ENCODE measurements around the gene PRR23E.

PRR23E gene

DNA sequence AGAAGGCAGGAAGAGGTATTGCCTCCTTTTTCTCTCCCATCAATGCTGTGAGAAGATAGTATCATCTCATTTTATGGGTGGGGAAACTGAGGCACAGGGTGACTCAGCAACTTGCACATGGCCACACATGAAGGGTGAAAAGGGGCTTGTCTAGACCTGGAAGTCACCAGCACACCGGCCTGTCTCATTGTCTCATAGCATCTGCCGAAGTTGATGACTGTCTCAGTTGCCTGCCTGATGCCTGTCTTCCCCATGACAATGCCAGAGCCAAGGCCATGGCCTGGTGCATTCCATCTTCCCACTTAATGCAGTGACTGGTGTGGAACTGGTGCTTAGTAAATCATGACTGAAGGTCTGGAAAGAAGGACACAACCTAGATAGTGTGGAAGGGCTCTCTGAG is 27.9 kb upstream of the PRR23E start:
- no peak for DNase-seq (ENCODE audit: low read depth)

DNA sequence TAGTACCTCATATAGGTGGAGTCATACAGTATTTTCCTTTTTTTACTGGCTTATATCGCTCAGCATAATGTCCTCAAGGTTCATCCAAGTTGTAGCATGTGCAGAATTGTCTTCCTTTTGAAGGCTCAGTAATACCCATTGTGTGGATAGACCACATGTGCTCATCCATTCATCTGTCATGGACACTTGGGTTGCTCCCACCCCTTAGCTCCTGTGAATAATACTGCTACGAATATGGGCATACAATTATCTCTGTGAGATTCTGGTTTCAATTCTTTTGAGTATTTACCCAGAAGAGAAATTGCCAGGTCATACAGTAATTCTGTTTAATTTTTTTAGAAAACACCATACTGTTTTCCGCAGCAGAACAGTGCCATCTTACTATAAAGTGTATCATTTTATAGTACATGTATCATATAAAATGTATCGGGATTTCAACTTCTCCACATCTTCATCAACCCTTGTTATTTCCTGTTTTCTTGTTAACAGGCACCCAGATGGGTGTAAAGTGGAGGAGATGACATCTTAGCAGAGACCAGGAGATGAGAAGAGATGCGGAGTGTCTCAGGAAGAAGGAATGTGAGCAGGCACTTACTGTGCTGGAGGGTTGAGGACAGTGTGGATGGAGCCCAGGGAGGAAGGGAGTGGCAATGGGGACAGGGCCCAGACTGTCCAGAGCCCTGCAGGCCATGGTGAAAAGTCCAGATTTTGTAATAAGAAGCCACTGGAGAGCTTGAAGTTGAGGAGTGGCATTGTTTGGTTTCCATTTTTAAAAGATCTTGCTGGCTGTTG is 27.0 kb upstream of the PRR23E start:
- DNase-seq (ENCODE audit: low read depth) = no peak

DNA sequence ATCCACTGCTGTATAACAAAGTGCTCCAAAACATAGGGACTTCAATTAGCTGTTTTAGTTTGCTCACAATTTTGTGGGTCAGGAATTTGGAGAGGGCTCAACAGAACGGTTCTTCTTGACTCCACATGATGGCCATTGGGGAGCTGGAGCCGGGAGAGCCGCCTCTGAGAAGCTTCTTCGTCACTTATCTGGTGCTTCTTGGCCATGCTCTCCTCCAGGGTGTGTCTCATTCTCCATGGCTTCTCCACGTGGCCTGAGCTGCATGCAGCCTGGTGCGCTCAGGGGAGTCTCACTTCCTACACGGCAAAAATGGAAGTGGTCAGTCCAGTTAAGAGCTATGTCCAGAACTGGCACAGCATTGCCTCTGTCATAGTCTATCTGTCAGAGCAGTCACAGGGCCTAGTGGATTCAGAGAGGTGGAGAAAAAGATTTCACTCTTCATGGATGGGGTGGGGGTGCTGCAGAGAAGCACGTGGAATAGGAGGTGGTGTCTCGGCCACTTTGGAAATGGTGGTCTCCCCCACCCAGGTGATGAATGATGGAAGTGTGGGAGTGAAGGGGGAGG is 26.3 kb upstream of the PRR23E start:
- no peak for DNase-seq (ENCODE audit: low read depth)

DNA sequence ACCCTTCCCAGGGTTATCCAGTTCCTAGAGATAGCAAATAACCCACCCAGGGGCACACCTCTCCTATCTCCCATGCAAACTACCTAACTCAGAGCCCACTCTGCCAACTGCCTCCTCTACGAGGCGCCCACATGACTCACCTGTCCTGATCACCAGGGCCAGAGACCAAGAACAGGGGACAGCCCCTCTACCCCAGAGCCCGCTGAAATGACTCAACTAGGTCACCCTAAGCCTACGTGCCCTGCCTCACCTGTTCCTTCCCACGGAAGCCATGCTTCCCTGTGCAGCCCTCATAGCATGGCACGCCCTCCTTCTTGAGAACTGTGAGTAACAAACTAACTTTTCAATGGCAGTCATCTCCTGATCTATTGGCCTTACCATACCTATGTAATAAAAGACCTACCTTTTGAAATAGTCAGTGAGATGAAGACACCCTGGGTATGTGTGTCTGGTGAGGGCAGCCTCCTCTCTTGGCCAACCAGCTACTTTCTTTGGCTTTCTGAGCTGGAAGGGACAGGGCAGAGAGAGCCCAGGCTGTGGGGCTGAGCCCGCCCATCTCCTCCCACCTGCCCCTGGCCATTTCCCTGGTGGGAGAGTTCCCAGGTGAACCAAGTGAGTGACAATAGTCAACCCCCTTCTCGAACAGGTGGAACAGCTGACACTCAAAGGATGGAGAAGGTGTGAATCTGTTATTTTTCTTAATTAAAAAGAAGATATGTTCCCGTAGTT is 25.5 kb upstream of the PRR23E start:
- DNase-seq (ENCODE audit: low read depth) = no peak

DNA sequence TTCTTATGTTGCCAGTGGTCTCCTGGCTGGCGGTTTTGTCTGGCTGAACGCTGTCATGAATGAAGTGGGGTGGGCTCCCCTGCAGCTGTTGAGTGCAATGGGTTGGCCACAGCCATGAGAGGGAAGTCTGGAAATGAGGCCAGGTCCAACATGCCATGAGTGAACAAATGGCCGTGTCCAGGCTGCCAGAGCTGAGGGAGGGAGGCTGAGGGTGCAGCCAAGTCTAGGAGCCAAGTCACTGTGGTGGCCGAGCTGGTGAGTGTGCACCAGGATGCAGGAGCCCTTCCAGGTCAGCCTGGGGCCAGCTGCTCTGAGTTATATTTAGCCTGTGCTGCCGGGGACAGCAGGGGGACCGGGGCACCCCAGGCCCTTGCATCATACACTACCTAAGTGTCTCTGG is 24.7 kb upstream of the PRR23E start:
- DNase-seq (ENCODE audit: low read depth) = no peak

DNA sequence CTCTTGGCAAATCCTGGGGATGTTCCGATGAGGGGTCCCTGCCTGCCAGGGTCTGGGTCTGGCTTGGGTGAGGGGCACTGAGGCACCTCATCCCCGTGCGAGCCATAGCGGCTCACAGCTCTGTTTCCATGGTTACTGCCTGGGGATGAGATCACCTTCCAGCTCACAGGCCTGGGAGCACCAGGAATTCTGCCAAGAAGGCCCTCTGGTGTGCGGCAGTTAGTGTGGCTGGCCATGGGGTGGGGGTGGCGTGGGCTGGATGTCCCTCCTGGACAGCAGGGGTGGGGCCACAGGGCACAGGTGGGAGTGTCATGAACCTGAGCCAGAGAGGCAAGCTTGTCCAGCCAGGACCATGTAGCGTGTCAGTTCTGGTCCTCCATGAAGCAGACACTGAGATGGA is 22.1 kb upstream of the PRR23E start:
- no peak for DNase-seq (ENCODE audit: low read depth)

DNA sequence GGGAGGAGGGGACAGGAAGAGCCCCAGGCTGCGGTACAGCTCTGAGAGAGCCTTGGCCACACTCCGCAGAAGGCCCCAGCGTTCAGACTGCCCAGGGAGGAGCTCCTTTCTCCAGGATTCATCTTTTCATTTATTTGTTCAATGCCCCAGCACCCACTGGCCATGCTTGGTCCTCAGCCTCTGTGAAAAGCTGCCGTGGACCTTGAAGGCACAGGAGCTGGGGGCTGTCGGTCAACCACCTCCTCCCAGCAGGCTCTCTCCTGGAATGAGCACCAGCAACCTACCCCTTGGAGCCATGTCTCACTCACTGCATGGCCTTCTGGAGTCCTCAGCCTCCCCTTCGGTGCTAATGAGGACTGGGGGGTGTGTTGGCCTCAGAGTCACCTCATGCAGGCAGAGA is 21.6 kb upstream of the PRR23E start:
- DNase-seq (ENCODE audit: low read depth) = no peak

DNA sequence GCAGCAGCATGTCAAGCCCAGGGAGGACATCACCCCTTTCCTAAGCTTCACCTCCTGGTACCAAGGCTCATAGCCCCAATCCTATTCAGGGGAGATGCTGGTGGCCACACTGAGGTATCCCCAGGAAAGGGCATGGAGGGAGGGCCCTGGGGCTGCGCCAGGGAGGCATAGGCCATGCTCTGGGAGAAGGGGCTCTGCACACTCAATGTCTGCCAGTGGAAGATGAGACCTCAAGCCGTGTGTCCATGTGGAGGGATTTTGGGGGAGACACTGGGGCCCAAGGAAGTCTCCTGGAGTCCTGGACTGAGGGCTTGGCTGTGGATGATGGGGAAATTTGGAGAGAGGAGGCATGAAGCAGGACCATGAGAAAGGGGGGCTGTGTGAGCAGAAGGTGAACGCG is 21.2 kb upstream of the PRR23E start:
- DNase-seq (ENCODE audit: low read depth) = no peak

DNA sequence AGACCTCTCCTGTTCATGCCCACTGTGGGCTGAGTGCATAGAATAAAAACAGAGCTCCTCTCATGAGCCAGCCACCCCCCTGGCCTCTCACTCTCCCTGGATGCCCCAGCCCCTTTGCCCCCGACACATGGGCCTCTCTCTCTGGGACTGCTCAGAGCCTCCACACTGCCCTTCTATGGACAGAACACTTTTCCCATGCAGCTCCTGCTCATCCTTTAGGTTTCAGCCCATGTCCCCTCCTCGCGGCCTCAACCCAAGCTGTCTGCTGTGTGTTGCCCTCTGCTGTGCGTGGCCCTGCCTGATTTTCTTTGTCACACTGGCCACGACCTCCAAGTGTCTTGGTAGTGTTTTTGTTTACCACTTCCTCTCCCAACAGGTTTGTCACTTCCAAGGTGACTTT is 20.7 kb upstream of the PRR23E start:
- DNase-seq (ENCODE audit: low read depth) = no peak

DNA sequence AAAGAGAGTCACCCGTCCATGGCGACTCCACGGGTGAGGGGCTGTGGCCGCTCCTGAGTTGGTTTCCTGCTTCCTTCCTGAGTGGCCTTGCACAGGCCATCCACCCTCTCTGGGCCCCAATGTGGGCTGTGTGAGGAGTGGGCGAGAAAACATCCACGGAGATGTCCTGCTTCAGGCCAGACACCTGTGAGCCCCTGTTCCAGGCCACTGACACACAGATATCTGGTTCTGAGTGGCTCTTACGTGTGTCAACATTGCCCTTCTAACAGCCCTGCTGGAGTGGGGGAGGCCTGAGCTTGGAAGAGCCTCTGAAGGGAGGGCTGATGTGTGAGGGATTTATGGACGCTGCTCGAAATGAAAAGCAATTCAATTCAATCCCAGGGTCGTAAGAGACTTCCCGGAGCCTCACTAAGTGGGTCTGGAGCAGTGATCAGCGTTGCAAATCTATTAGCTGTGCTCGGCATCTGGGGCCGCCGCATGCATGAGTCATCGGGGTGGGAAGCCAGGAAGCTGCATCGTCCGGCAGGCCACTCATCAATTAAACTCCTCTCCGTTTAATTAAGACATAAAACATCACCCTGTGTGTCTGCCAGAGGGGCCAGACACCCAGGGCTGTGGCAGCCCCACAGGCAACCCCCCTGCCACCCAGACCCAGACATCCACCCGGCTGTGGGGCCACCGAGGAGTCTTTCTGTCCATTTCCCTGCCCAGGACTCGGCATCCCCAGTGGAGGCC is 20.0 kb upstream of the PRR23E start:
- no peak for DNase-seq (ENCODE audit: low read depth)

DNA sequence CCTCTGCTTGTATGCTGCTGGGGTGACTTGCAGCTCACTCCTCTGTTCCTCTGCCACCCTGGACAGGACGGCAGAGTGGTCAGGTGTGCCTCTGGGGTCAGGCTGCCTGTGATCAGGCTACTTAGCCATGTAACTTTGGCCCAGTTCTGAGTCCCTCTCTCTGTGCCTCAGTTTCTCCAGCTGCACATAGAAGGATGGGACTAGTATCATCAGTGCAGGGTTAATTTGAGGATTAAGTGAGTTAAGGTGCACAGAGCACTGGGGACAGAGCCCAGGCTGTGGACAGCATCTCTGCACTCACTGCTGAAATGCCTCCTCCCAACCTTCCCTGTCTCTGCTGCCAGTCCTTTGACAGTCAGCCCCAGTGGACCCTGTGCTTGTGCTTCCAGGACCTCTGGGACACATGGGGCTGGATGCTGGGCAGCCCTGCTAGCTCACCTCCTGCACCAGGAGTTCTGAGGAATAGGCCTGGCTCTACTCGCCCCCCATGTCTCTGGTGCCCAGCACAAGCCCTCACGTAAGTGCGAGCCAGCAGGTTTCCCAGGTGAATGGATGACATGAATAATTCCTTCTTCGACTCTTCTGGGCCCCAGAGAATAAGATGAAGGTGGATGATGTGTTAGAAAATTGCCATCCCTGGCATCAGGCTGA is 19.3 kb upstream of the PRR23E start:
- DNase-seq (ENCODE audit: low read depth) = no peak

DNA sequence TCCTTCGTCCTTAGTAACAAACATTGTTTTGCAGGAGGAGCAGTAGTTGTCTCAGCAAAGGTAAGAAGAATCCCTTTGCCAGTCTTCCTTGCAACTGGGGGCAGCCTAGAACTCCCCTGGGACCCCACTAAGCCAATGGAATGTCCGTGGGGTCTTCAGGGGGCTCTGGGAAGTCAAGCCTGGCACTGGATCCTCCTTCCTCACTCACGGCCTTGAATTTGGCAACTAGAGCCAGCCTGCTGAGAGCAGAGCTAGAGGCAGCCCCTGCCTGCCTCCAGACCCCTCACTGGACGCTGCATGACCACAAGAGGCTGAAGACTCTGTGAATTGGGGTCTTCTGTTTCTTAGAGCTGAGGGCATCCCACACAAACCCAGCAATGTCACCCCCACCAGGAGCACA is 18.6 kb upstream of the PRR23E start:
- no peak for DNase-seq (ENCODE audit: low read depth)

DNA sequence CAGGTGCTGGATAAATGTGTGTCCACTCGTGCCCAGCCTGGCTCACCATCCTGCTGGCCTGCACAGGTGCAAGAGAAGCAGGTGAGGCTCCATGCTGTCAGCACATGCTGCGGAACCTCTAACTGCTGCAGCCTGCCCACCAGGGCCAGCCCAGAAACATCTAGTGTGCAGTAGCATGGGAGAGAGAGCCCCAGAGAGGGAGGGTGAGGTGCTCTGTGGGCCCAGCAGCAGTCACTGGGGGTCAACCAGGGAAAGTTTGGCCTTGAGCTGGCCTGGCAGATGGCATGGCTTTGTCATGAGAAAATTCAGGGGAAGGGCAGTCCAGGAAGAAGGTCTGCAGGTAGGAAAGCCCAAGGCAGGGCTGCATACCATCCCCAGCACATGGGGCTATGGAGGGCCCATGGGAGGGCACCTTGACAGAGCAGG is 18.2 kb upstream of the PRR23E start:
- no peak for DNase-seq (ENCODE audit: low read depth)

DNA sequence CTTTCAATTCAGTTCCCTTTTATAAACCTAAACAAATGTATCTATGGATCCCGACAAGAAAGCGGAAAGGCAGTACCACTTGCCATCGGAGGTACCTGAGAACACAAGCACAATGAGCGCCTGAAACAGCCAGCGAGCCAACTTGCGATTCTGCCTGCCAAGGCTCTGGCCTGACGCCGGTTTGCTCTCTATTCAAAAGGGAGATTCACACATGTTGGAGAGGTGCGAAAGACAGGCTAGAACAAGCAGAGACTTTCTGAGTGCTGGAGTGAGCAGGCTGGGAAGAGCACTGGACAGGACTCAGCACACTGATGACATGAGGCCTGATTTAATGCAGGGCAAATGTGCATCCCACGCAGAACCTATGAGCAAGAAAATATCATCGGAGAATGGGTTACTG is 17.7 kb upstream of the PRR23E start:
- DNase-seq (ENCODE audit: low read depth) = no peak

DNA sequence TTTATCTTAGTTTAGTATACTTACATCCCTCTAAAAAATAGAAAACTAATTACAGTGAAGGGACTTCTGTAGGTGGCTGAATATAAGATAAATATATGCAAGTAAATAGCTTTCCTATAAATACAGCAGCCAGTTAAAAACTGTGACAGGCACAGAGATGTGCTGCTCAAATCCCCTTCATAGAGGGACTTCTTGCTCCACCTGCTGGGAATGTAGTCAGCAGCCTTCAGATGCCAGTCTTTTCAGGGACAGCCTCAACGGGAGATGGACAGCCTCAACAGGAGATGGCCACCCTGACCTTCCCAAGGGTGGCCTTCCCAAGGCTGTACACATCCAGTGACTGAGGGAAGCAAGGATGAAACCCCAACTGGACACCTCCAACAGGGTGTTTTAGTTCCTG is 15.7 kb upstream of the PRR23E start:
- no peak for DNase-seq (ENCODE audit: low read depth)

DNA sequence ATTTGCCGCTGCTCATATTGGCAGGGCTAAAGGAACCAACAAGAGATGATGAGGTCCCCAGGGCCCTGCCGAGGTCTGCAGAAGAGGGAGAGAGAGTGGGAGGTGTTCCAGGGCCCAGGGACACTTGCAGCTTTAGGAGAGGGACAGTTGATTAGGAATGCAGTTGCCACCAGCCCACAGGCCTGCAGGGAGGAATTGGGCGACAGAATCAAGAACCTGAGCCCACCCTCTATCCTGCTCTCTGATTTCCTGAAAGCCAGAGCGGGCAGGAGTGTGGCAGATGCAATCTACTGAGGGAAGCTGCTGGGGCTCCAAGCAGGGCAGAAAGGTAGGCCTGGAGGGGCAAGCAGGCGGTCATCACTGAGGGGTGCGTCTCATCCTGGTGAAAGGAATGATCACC is 12.1 kb upstream of the PRR23E start:
- DNase-seq (ENCODE audit: low read depth) = no peak

DNA sequence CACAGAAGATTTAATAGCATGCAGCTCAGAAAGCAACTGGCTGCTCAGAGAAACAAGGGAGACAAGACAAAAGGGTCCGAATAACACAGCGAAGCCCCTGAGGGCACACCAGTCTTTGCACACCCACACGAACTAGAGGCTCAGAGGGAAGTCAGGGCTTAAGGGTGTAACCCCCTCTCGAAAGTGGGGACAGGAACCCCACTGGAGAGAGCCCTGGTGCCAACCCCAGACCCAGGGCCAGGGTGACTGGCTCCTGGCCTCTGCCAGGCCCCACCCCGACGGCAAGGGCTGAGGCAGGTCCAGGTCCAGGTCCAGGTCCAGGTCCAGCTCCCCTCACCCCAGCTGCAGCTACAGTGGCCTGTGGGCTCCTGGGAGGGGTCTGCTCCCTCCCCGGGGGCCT is 10.5 kb upstream of the PRR23E start:
- no peak for DNase-seq (ENCODE audit: low read depth)

DNA sequence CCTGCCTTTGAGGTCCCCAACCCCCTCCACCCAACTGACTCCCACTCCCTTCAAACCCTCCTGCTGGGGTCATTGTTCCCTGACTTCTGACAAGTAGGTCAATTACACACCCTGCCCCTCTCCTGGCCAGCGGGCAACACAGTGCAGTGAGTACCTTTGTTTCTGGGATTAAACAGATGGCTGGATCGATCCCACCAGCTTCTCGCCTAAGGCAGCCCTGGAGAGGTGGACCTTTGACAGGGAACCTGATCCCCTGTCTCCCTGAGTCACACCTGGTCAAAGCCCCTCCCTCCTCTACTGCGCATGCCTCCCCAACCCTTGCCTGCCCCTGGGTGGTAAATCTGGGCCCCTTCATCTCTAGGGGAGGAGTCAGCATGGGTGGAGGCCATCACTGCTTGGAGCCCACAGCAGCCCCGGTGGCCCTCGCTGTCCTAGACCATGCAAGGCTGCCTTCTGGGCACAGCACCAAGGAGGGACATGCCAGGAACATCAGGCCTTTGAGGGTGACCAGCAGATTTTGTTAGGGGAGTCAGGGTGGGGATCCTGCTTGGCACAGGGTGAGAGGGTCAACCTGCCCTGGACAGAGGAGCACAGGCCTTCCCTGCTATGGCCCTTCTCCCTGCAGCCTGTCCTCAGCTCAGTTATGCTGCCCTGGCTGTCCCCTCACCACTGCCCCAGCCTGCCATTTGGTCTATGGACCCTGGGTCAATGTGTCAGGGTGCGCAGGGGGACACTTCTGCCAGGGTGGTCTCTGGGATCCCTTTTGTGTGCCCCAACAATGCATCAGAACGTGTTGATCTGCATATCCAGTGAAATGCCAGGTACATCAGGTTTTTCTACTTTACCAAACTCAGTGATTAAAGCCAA is 9.8 kb upstream of the PRR23E start:
- DNase-seq (ENCODE audit: low read depth) = no peak

DNA sequence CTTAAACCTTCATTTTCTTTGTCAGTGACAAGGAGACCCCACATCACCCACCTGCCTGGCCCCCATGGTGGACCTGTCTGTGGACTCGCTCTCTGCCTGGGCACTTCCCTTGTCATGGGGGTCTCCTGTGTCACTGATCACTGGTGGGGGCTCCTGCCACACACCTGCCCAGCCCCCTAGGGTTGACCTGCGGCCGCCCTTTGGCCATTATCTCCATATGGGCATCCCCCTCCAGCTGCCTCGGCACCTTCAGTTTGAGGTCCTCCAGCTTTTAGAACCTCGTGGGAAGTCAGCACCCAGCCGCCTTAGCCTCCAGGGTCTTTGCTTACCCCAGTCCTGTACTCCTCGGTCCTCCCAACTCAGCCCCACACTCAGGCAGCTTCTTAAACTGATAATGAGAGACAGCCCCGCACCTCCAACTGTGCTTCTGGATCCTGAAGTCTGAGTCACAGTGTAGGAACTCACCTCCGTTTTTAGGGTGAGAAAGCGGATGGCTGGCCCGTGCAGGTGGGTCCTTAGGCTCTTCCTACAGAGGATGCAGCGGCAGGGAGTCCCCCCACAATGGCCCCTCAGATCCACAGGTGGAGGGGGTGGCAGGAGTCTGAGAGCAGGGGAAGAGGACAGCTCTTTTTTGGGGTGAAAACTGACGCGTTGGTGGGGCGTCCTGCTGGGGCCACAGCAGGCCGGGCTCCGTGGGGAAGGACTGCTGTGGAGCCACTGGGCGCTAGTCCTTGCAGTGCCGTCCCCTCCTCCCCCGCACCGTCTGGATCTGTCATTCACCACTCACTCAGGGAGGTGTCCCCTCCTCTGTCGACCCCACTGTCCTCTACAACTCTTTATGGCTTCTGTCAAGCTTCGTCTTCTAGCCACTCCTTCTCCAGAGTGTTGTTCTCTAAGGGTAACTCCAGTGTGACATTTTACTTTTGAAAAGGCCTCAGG is 8.7 kb upstream of the PRR23E start:
- DNase-seq (ENCODE audit: low read depth) = no peak

DNA sequence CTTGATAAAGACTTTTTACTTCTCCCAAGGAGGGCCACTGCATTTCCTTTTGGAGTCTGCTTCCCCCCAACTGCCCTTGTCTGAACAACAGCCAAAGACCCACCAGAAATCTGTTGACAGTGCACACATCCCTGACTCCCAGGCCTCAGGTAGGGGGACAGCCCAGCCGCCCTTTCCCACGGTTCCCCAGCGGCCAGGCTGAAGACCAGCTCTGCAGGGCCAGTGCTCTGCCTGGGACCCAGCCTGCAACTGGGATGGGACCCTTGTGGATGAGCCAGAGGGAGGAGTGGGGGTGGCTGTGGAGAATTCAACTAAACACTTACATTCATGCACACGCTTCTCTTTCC is 8.1 kb upstream of the PRR23E start:
- DNase-seq (ENCODE audit: low read depth) = no peak
